ENCODE results near the gene ZNF423. TPM values are rescaled to one million over a fixed set of nuclear protein-coding genes. Genes with fewer than 3 reads are reported as not detected.
A peak's percentile ranks its signal among the peaks of the same experiment; 100 is the strongest.

The ZNF423 gene
- polyA plus RNA-seq, 1 donor from 2014 or later: 4.5 TPM

DNA sequence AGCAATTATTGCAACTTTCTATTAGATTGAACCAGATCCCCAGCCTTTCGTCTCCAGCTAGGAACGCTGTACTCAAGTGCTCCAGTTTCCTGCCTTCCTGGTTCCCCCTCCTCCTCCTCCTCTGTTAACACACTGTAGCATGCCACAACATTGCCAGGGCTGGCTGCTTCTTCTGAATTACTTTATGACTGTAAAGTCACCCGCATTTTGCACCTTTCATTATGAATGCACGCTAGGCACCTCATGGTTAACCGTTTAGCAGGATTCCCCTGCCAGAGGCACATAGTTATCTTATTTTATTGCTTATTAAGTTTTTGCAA, 4.5 kb downstream of the ZNF423 start:
- H4K20me1 ChIP-seq (ENCODE audit: insufficient read depth): no peaks in the 10 kb centered on the region
- H3K36me3 ChIP-seq (ENCODE audit: insufficient read depth, low read length): no peaks in the 10 kb centered on the region
- H3F3A ChIP-seq (ENCODE audit: insufficient read depth, low read length, poor library complexity, severe bottlenecking): peaks cover 6% of the 10 kb centered on the region
- peak overlapping the region; percentile 73 for H3K4me3 ChIP-seq (ENCODE audit: low read length)
- TF ChIP-seq TAF1 (IDR thresholded peaks at IDR 0.05; ENCODE audit: low read depth): no peak
- TF ChIP-seq EP300 (conservative IDR thresholded peaks at IDR 0.05; ENCODE audit: poor library complexity, severe bottlenecking): no peak
- TF ChIP-seq RAD21 (conservative IDR thresholded peaks at IDR 0.05): no peak
- TF ChIP-seq, protein P1, sequence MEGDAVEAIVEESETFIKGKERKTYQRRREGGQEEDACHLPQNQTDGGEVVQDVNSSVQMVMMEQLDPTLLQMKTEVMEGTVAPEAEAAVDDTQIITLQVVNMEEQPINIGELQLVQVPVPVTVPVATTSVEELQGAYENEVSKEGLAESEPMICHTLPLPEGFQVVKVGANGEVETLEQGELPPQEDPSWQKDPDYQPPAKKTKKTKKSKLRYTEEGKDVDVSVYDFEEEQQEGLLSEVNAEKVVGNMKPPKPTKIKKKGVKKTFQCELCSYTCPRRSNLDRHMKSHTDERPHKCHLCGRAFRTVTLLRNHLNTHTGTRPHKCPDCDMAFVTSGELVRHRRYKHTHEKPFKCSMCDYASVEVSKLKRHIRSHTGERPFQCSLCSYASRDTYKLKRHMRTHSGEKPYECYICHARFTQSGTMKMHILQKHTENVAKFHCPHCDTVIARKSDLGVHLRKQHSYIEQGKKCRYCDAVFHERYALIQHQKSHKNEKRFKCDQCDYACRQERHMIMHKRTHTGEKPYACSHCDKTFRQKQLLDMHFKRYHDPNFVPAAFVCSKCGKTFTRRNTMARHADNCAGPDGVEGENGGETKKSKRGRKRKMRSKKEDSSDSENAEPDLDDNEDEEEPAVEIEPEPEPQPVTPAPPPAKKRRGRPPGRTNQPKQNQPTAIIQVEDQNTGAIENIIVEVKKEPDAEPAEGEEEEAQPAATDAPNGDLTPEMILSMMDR (IDR thresholded peaks at IDR 0.05; ENCODE audit: poor library complexity, severe bottlenecking): no peak
- TF ChIP-seq SMC3 (conservative IDR thresholded peaks at IDR 0.05; ENCODE audit: poor library complexity): no peak
- TF ChIP-seq, protein P2, sequence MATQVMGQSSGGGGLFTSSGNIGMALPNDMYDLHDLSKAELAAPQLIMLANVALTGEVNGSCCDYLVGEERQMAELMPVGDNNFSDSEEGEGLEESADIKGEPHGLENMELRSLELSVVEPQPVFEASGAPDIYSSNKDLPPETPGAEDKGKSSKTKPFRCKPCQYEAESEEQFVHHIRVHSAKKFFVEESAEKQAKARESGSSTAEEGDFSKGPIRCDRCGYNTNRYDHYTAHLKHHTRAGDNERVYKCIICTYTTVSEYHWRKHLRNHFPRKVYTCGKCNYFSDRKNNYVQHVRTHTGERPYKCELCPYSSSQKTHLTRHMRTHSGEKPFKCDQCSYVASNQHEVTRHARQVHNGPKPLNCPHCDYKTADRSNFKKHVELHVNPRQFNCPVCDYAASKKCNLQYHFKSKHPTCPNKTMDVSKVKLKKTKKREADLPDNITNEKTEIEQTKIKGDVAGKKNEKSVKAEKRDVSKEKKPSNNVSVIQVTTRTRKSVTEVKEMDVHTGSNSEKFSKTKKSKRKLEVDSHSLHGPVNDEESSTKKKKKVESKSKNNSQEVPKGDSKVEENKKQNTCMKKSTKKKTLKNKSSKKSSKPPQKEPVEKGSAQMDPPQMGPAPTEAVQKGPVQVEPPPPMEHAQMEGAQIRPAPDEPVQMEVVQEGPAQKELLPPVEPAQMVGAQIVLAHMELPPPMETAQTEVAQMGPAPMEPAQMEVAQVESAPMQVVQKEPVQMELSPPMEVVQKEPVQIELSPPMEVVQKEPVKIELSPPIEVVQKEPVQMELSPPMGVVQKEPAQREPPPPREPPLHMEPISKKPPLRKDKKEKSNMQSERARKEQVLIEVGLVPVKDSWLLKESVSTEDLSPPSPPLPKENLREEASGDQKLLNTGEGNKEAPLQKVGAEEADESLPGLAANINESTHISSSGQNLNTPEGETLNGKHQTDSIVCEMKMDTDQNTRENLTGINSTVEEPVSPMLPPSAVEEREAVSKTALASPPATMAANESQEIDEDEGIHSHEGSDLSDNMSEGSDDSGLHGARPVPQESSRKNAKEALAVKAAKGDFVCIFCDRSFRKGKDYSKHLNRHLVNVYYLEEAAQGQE (IDR thresholded peaks at IDR 0.05; ENCODE audit: borderline replicate concordance): no peak
- peak; percentile 11 for TF ChIP-seq POLR2AphosphoS5 (IDR thresholded peaks at IDR 0.05)
- H3K27ac ChIP-seq (ENCODE audit: low read length): no peak overlapping the region
- no peak overlapping the region for H2AFZ ChIP-seq (ENCODE audit: low read depth, low read length)
- peaks cover 75% of the 10 kb centered on the region for H3K79me2 ChIP-seq (replicated peaks; ENCODE audit: insufficient read depth, low read length)
- H3K4me2 ChIP-seq (ENCODE audit: low read length): no peak overlapping the region
- no peak overlapping the region for H3K9ac ChIP-seq (ENCODE audit: low read length)
- no peaks in the 10 kb centered on the region for H3K9me3 ChIP-seq (ENCODE audit: low read length)
- no peaks in the 10 kb centered on the region for H3K9me2 ChIP-seq (ENCODE audit: insufficient read depth, low read length)
- peaks cover 6% of the 10 kb centered on the region for H3K27me3 ChIP-seq (ENCODE audit: insufficient read depth, low read depth, low read length)

DNA sequence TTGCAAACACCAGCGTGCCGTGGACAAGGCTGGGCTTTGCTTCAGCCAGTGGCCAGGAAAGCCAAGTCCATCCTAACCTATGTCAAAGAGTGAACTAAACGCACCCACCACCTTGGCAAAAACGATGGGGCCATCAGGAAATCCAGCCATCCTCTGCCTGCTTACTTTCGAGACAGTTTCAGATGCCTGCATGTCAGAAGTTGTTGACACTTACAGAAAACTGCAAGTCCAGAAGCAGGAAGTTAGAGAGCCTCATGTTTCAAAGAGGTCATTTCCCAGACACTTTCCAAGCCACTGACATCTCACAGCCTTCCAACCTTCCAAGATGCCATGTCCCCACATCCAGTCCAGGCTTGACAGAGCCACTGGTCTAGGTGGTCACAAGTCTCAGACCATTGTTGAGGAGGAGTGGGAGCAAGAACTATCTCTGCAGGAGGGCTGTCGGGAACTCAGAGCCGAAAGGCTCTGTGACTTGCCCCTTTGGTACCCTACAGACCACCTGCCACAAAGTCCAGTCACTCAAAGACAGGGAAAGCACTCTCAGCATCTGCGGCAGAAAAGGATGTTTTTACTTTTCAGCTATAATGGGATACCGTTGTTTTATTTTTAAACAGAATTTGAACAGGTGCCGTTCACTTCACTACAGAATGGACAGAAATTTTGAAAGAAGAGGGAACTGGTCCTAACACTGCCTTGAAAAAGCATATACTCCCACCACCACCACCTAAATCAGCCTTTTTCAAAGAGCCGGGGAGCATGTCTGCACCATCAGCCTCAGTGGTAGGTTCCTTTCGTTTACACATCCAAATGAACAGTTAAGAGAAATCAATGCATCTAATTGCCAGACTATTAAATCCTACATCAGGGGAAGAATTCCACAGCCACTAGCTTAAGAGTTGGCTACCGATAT, 5.1 kb downstream of the ZNF423 start:
- Histone ChIP-seq H3K4me2 (ENCODE audit: low read length) (no peak overlapping the region), H3K9me3 (ENCODE audit: low read length) (no peaks in the 10 kb centered on the region), H3K27me3 (ENCODE audit: insufficient read depth, low read depth, low read length) (peaks cover 6% of the 10 kb centered on the region), H3K9ac (ENCODE audit: low read length) (no peak overlapping the region), H3K36me3 (ENCODE audit: insufficient read depth, low read length) (no peaks in the 10 kb centered on the region), H3K27ac (ENCODE audit: low read length) (no peak overlapping the region), H3K79me2 (replicated peaks; ENCODE audit: insufficient read depth, low read length) (peaks cover 78% of the 10 kb centered on the region), H3F3A (ENCODE audit: insufficient read depth, low read length, poor library complexity, severe bottlenecking) (peaks cover 6% of the 10 kb centered on the region), H2AFZ (ENCODE audit: low read depth, low read length) (no peak overlapping the region), H3K9me2 (ENCODE audit: insufficient read depth, low read length) (no peaks in the 10 kb centered on the region), H3K4me3 (ENCODE audit: low read length) (peak overlapping the region; percentile 73), H4K20me1 (ENCODE audit: insufficient read depth) (no peaks in the 10 kb centered on the region)
- TF ChIP-seq SMC3 (conservative IDR thresholded peaks at IDR 0.05; ENCODE audit: poor library complexity) (no peak), MXI1 (conservative IDR thresholded peaks at IDR 0.05; ENCODE audit: poor library complexity, severe bottlenecking) (no peak), POLR2AphosphoS5 (IDR thresholded peaks at IDR 0.05) (no peak), EZH2 (IDR thresholded peaks at IDR 0.05; ENCODE audit: borderline replicate concordance, insufficient read depth, low read length, poor library complexity, severe bottlenecking) (no peak), RAD21 (conservative IDR thresholded peaks at IDR 0.05) (no peak), EP300 (conservative IDR thresholded peaks at IDR 0.05; ENCODE audit: poor library complexity, severe bottlenecking) (no peak), TAF1 (IDR thresholded peaks at IDR 0.05; ENCODE audit: low read depth) (no peak)
- TF ChIP-seq, protein P1 (IDR thresholded peaks at IDR 0.05; ENCODE audit: poor library complexity, severe bottlenecking): no peak
- TF ChIP-seq, protein P2 (IDR thresholded peaks at IDR 0.05; ENCODE audit: borderline replicate concordance): no peak
